HUES6 (cell line): ENCODE measurements around the gene ACKR2.

Source experiments
- H3K27ac ChIP-seq: 2 replicates; pipeline ENCODE4 v1.7.0; 2013; ENCODE audit warnings: low read depth, mild to moderate bottlenecking, low read length, inconsistent platforms
- H3K27me3 ChIP-seq: 2 replicates; pipeline ENCODE4 v1.6.1; 2013; ENCODE audit warnings: low read length; ENCODE audit not compliant: control insufficient read depth, insufficient read depth
- H3K36me3 ChIP-seq: 2 replicates; pipeline ENCODE4 v1.6.1; 2013; ENCODE audit warnings: low read length; ENCODE audit not compliant: control insufficient read depth, insufficient read depth
- H3K4me1 ChIP-seq: 2 replicates; pipeline ENCODE4 v1.6.1; 2013; ENCODE audit warnings: low read length; ENCODE audit not compliant: control insufficient read depth, insufficient read depth
- H3K4me3 ChIP-seq: 2 replicates; pipeline ENCODE4 v1.5.1; 2013; ENCODE audit warnings: low read depth, low read length
- H3K9ac ChIP-seq: one replicate; pipeline ENCODE4 v1.6.1; 2013; ENCODE audit warnings: mild to moderate bottlenecking, low read length
- H3K9me3 ChIP-seq: 2 replicates; pipeline ENCODE4 v1.6.1; 2013; ENCODE audit warnings: low read depth, low read length; ENCODE audit not compliant: control insufficient read depth, insufficient read depth

The ACKR2 gene

DNA sequence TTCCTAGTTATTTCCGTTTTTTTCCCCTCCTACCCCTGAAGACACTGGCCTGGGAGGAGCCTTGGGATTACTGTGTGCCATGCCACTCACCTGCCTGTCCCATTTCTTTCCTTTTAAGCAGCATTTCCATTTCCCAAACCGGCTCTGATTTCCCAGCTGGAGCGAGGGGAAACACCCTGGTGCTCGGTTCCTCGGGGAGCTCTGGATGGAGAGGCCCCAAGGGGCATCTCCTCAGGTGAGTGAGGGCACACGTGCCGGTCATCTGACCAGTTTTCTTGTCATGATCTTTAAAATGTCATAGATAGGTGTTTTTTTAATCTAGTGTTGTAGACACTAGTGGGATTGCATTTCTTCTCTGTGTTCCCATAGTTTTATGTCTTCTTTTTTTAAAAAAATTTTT is 99.4 kb downstream of the ACKR2 start:
- H3K36me3 ChIP-seq = no peaks in the 10 kb centered on the region
- H3K27me3 ChIP-seq = no peaks in the 10 kb centered on the region
- peaks cover 27% of the 10 kb centered on the region for H3K9me3 ChIP-seq
- no peaks in the 10 kb centered on the region for H3K4me1 ChIP-seq
- H3K4me3 ChIP-seq = no peak overlapping the region
- no peak overlapping the region for H3K9ac ChIP-seq
- H3K27ac ChIP-seq = no peak overlapping the region

DNA sequence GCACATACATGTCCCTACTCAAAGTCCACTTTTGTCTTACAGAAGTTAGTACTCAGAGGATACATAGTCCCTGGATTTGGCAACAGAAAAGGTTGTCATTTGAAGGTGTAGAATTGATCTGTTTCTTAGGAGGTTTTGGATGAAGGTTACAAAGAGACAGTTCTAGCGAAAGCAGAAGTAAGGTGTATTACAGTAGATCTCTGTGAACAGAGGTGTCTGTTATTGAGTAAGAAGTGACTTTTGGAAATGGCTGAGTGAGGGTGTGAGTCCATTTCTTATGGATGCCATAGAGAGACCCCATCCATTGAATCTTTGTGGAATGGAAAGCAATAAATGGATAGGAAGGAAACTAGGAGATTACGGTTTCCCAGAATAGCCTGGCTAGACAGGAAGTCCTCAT is 102.3 kb downstream of the ACKR2 start:
- no peaks in the 10 kb centered on the region; the same call in 1 of the 2 replicates for H3K36me3 ChIP-seq
- no peak overlapping the region for H3K27ac ChIP-seq
- H3K9me3 ChIP-seq = peaks cover 52% of the 10 kb centered on the region
- H3K27me3 ChIP-seq = no peaks in the 10 kb centered on the region
- no peak overlapping the region for H3K9ac ChIP-seq
- H3K4me3 ChIP-seq = no peak overlapping the region
- no peaks in the 10 kb centered on the region for H3K4me1 ChIP-seq

DNA sequence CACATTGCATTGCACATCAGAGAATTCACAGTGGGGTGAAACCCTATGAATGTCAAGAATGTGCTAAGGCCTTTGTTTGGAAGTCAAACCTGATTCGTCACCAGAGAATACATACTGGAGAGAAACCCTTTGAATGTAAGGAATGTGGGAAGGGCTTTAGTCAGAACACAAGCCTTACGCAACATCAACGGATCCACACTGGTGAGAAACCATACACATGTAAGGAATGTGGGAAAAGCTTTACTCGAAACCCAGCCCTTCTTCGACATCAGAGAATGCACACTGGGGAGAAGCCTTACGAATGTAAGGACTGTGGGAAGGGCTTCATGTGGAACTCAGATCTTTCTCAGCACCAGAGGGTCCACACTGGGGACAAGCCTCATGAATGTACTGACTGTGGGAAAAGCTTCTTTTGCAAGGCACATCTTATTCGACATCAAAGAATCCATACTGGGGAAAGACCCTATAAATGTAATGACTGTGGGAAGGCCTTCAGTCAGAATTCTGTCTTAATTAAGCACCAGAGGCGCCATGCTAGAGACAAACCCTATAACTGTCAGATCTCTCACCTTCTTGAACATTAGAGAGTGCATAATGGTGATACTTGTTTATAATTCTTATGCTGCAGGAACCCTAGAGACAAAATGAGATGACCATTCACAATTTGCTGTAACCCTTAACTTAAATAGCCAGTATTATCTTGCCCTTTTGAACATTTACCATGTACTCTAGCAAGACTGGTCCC is 105.7 kb downstream of the ACKR2 start:
- Histone ChIP-seq H3K4me3 (no peak overlapping the region), H3K27ac (no peak overlapping the region), H3K9ac (no peak overlapping the region), H3K27me3 (no peaks in the 10 kb centered on the region), H3K36me3 (no peaks in the 10 kb centered on the region; the same call in 1 of the 2 replicates), H3K4me1 (no peaks in the 10 kb centered on the region), H3K9me3 (peaks cover 68% of the 10 kb centered on the region)
